K562 (cell line): Measurements from ENCODE around the gene SLC41A3.

Experiments
- TF ChIP-seq, protein P1 (sequence below): fragments of 250-450 bp; sonication (Bioruptor Pico); IDR thresholded peaks from 2 replicates; pipeline ENCODE4 v1.4.0; 2020
- TF ChIP-seq, protein P2 (sequence below): IDR thresholded peaks from 3 replicates; pipeline ENCODE4 v1.6.1; 2011; ENCODE audit warnings: borderline replicate concordance, mild to moderate bottlenecking; ENCODE audit not compliant: insufficient read length, insufficient read depth
- TF ChIP-seq, protein P3 (sequence below): sonication (generic); formaldehyde crosslinking; IDR thresholded peaks from 2 replicates; pipeline ENCODE4 v1.9.0; 2022; ENCODE audit warnings: mild to moderate bottlenecking, missing genetic modification reagents

GRCh38 chr3:126124148-126124868 is 40.4 kb upstream of the SLC41A3 start:
- TF ChIP-seq, protein P1, sequence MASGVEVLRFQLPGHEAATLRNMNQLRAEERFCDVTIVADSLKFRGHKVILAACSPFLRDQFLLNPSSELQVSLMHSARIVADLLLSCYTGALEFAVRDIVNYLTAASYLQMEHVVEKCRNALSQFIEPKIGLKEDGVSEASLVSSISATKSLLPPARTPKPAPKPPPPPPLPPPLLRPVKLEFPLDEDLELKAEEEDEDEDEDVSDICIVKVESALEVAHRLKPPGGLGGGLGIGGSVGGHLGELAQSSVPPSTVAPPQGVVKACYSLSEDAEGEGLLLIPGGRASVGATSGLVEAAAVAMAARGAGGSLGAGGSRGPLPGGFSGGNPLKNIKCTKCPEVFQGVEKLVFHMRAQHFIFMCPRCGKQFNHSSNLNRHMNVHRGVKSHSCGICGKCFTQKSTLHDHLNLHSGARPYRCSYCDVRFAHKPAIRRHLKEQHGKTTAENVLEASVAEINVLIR (CRISPR knock-in tag): no peak
- TF ChIP-seq, protein P2, sequence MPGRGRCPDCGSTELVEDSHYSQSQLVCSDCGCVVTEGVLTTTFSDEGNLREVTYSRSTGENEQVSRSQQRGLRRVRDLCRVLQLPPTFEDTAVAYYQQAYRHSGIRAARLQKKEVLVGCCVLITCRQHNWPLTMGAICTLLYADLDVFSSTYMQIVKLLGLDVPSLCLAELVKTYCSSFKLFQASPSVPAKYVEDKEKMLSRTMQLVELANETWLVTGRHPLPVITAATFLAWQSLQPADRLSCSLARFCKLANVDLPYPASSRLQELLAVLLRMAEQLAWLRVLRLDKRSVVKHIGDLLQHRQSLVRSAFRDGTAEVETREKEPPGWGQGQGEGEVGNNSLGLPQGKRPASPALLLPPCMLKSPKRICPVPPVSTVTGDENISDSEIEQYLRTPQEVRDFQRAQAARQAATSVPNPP: no peak
- TF ChIP-seq, protein P3, sequence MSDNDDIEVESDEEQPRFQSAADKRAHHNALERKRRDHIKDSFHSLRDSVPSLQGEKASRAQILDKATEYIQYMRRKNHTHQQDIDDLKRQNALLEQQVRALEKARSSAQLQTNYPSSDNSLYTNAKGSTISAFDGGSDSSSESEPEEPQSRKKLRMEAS (CRISPR knock-in tag): no peak
